Stimulated activated CD4-positive, alpha-beta T cell treated with anti-CD3 and anti-CD28 coated beads, Interleukin-2, amount 100 ng/mL, for 24 hours (primary cell): ENCODE measurements around the gene SLITRK6.
"Not testable (repeated sequence)": the region's sequence is repeated elsewhere in the genome, so short reads cannot be mapped to it uniquely, and the experiment has no call there.

Experiments used
- DNase-seq, 2 donors: peaks; one replicate each; pipeline ENCODE4 v3.0.0-alpha.2; 2020

The SLITRK6 gene

GRCh38 chr13:85799097-85799582, at the start of gene SLITRK6:
Gene SLITRK6 (minus strand): TSS chr13:85799419. CDS start chr13:85796508, 2,911 bp downstream.
- no peak for DNase-seq

DNA sequence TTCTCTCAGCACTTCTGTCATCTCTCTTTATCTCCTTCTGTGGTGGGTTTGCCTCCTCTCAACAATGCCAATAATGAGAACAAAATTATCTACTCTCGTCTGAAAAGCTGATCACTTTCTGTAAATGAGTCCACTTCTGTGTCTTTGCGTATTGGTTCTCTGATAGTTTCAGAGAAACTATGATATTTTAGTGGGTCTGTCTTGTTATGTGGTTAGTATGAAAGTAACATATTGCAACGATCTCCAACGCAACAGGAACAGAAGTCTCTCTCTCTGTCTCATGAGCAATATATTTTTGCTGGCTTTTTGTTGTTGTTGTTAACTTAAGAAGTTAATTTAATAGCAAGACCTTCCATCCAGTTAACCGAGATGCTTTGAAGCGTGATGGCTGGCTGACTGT, 47.8 kb upstream of the SLITRK6 start:
- DNase-seq: no peak

DNA sequence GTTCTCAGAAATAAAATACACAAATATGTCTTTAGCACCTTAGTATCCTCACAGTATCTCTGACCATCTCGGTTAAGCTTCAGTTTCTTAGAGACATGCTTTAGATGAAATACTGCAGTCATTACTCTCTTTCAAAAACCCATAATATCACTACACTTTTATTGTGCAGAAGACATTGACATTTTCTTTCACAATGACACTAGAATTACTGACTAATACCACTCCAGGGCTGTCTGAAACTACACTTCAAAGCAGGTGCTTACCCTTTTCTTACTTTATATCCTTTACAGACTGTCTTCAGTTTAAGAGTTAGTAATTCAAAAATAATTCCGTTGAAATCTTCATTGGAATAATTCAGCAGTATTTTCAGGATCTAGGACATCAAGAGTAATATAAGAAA, 42.2 kb upstream of the SLITRK6 start:
- no peak for DNase-seq

DNA sequence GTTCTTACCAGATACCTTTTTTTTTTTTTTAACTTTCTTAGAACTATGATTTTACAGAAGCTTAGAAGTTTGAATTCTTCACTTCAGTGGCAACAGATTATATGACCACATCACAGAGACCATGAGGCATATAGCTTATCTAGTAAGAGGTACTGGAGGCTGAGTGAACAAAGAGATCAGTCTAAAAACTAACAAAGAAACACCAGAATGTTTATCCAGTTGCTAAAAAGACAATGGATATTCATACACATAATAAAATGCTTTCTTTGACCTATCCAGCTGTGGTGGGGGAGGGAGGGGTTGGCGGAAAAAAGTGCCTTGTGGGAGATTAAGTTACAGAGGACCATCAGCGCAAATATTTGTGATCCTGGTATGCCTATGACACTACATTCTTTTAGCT, 34.7 kb upstream of the SLITRK6 start:
- DNase-seq: no peak

GRCh38 chr13:85828094-85828684, 29.0 kb upstream of the SLITRK6 start:
- no peak for DNase-seq

- no peak for DNase-seq
Observed at GRCh38 chr13:85825454-85825853, 26.2 kb upstream of the SLITRK6 start.

- no peak for DNase-seq
Observed at GRCh38 chr13:85823832-85824231, 24.6 kb upstream of the SLITRK6 start.

- no peak for DNase-seq
Observed at GRCh38 chr13:85819513-85819912, 20.3 kb upstream of the SLITRK6 start.

GRCh38 chr13:85816413-85816812, 17.2 kb upstream of the SLITRK6 start:
- DNase-seq: no peak

DNA sequence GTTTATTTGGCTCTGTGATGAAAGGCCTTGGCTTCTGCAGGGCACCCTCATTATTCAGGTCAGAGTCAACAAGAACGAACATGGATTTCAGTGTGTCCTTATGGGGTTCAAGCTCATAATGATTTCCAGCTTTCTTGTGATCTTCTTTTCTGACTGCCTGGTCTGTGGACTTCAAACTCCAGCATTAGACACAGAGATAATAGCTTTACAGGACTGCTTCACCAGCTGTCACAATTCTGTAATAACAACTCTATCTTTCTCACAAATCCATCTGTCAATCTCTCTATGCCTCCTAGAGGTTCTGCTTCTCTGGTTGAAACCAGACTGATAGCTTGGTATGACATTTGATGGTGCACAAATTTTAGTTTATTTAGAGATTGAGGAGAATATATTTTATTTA, 13.1 kb upstream of the SLITRK6 start:
- no peak for DNase-seq

DNA sequence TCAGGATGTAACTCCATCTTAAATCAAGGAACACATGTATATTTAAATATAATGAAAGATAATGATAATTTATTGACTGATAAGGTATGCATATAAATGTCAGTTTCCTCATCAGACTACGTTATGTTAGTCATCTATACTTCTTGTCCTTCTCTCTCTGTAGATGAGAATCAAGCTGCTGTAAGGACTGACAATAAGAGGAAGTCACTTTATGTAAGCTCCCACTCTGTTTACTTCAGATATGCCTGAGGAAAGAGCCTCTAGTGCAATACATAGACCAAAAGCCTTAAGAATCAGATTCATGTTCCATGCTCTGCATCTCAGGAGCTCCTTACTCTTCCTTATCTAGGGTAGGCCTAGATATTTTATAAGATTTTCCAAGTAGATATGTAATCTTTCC, 9.6 kb upstream of the SLITRK6 start:
- no peak for DNase-seq

DNA sequence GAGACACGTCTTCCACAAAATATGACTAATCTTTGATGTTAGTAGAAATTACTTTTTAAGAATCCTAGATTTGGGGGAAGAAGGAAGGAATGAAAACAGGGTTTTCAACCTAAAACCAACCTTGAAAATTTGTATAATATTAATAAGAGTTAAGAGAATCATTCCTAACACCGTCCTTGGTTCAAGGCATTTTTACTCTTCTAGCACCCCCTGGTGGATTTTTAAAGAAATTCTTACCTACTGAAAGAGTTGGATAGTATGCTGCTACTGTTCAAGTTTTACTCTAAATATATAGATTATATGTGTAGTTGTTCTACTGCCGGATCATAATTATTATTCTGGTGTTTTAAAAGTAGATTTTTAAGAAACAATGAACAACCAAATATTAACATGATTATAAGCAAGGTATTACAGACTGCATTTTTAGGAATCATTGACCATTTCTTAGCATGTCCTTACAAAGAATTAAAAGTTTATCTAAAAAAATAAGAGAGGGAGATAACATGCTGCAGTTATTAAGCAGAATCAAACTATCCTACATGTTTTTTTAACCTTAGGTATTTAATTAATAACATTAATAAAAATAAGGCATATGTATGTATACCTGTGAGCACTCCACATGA, 7.4 kb upstream of the SLITRK6 start:
- no peak for DNase-seq

DNA sequence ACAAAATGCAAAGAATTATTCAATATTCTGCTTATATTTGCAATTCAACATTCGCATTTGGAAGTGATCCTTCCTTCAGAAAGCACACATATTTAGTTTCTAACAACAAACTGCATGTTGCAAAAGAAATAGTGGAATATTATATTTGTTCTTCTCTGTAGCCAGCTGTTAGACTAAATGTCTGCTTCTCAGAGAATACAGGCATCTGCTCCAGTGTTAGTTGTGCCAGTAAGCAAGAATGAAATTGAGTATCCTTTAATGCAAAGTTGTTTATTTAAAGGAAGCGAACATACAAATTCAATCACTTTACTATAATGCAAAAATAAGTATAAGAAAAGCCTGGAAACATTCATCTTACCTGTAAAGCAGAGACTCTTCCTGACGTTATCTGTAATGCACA, 663 bp downstream of the SLITRK6 start:
- no peak for DNase-seq

- no peak for DNase-seq
Observed at GRCh38 chr13:85797311-85797710, 1.9 kb downstream of the SLITRK6 start.

DNA sequence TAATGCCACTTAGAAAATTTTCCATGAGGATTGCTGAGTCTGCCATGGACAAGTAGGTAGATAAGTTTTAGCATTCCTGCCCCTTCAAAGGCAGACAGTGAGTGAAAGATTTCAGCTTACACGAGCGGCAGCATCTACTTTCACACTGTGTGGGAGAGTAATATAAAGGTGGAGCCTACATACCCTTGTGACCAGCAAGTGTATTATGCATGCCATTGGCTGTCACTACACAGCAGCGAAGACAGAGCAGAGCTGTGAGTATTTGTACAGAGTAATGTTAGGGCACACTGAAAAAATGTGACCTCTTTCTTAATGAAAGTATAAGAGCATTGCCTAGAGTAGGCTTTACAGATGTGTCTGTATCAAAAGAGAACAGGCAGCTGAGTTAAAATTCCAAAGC, 14.0 kb downstream of the SLITRK6 start:
- DNase-seq: no peak

- DNase-seq: no peak
Observed at GRCh38 chr13:85772367-85772766, 26.9 kb downstream of the SLITRK6 start.

- no peak for DNase-seq
Observed at GRCh38 chr13:85771856-85772255, 27.4 kb downstream of the SLITRK6 start.

- no peak for DNase-seq
Observed at GRCh38 chr13:85768946-85769345, 30.3 kb downstream of the SLITRK6 start.

DNA sequence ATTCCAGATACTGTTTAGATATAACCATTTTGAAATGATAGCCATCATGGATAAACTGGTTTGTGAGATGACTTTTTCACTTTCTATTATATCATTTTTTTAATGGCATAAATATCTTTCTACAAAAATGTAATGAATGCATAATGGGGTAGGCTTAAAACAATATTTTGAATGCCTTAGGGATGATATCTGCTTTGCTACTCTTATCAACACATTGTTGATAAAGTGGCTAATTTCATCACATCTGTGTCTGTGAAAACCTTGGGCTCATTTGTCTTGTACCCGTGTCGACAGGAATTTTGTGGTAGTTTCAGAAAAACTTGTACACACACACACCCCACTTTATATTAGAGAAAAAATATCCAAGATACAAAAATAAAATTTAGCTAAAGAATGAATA, 44.1 kb downstream of the SLITRK6 start:
- no peak for DNase-seq

DNA sequence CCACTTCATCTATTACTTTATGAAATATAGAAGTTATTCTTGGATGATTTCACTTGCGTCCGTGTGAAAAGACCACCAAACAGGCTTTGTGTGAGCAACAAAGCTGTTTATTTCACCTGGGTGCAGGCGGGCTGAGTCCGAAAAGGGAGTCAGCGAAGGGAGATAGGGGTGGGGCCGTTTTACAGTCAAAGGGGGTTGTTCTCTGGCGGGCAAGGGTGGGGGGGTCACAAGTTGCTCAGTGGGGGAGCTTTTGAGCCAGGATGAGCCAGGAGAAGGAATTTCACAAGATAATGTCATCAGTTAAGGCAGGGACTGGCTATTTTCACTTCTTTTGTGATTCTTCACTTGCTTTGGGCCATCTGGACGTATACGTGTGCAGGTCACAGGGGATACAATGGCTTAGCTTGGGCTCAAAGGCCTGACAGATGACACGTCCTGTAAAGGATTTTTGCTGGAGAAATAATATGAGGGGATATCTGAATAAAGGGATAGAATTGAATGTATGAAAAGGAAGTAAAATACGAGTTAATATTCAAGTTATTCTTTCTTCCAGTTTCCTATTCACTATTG, 55.9 kb downstream of the SLITRK6 start:
- not testable (repeated sequence) for DNase-seq
